Type B pancreatic cell (in vitro differentiated cells): ENCODE data around the gene HS3ST3B1. TPM values are rescaled to one million over a fixed set of nuclear protein-coding genes. Genes with fewer than 3 reads are reported as not detected.

Source experiments
- DNase-seq: peaks from one replicate; pipeline ENCODE4 v3.0.0; 2021; ENCODE audit warnings: mixed read lengths; ENCODE audit not compliant: unreplicated experiment; ENCODE audit errors: extremely low spot score
- H3K27ac Mint-ChIP-seq: 2 replicates; pipeline ENCODE4 v1.8.0; 2021; ENCODE audit warnings: mild to moderate bottlenecking, mixed read lengths
- H3K27me3 Mint-ChIP-seq: 2 replicates; pipeline ENCODE4 v1.8.0; 2021; ENCODE audit warnings: mixed read lengths
- H3K36me3 Mint-ChIP-seq: 2 replicates; pipeline ENCODE4 v1.8.0; 2021; ENCODE audit warnings: mixed read lengths
- H3K4me1 Mint-ChIP-seq: one replicate; pipeline ENCODE4 v1.8.0; 2021; ENCODE audit warnings: mixed read lengths; ENCODE audit not compliant: unreplicated experiment
- H3K4me3 Mint-ChIP-seq: 2 replicates; pipeline ENCODE4 v1.8.0; 2021; ENCODE audit warnings: mild to moderate bottlenecking, mixed read lengths
- H3K9me3 Mint-ChIP-seq: 2 replicates; pipeline ENCODE4 v1.8.0; 2021; ENCODE audit warnings: mixed read lengths
- total RNA-seq: library from RNA; stranded (reverse); gene quantifications from 2 replicates; pipeline ENCODE4 v1.2.1, GENCODE V29; 2021; ENCODE audit warnings: low replicate concordance
- TF ChIP-seq, protein P1 (sequence below): fragments of 200-600 bp; sonication (generic); conservative IDR thresholded peaks from 2 replicates; pipeline ENCODE4 v1.5.0; 2021; ENCODE audit warnings: antibody characterized with exemption, mild to moderate bottlenecking

HS3ST3B1 gene
- total RNA-seq, 1 donor from 2014 or later: 12.9 TPM

DNA sequence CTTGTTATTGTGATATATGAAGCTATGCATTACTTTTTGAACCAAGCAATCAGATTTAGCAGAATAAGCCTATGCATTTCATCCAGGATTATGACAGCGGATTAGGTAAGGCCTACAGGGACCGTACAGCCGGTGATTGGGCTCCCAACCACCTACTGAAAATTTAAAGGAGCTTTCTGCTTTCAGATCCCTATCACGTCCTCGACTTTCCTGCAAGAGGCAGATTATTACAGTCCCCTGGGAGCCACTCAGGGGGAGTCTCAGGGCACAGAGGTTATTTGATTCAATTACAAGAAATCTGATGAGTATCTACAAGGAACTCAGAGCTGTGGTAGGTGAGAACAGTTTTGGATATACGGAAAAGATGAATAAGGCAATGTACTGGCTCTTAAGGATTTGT, 80.7 kb downstream of the HS3ST3B1 start:
- H3K27me3 Mint-ChIP-seq: peaks cover 21% of the 10 kb centered on the region
- no peaks in the 10 kb centered on the region for H3K4me1 Mint-ChIP-seq
- no peaks in the 10 kb centered on the region for H3K9me3 Mint-ChIP-seq
- no peaks in the 10 kb centered on the region for H3K36me3 Mint-ChIP-seq
- no peak for DNase-seq
- no peak overlapping the region for H3K4me3 Mint-ChIP-seq
- H3K27ac Mint-ChIP-seq: no peak overlapping the region
- TF ChIP-seq, protein P1, sequence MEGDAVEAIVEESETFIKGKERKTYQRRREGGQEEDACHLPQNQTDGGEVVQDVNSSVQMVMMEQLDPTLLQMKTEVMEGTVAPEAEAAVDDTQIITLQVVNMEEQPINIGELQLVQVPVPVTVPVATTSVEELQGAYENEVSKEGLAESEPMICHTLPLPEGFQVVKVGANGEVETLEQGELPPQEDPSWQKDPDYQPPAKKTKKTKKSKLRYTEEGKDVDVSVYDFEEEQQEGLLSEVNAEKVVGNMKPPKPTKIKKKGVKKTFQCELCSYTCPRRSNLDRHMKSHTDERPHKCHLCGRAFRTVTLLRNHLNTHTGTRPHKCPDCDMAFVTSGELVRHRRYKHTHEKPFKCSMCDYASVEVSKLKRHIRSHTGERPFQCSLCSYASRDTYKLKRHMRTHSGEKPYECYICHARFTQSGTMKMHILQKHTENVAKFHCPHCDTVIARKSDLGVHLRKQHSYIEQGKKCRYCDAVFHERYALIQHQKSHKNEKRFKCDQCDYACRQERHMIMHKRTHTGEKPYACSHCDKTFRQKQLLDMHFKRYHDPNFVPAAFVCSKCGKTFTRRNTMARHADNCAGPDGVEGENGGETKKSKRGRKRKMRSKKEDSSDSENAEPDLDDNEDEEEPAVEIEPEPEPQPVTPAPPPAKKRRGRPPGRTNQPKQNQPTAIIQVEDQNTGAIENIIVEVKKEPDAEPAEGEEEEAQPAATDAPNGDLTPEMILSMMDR: no peak

DNA sequence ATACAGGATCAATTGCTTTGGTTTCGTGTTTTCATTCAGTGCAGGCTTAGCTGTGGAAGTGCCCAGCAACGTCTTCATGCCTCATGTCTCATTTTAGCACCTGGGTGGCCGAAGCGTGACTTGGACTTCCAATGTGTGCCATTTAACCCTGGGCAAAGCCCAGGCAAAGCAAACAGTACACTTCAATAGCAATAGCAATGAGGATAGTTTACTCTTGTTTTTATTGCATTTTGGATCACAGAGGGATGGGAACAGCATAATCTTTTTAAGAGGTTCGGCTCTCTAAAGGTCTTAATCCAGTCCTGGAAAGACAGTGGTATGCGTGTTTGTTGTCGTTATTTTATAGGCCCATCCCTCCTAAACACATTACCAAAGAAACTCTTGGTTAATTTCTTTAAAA, 86.2 kb downstream of the HS3ST3B1 start:
- TF ChIP-seq, protein P1: no peak
- Mint-ChIP-seq H3K9me3 (peaks cover 8% of the 10 kb centered on the region), H3K27me3 (peaks cover 5% of the 10 kb centered on the region), H3K27ac (no peak overlapping the region), H3K4me3 (no peak overlapping the region), H3K4me1 (no peaks in the 10 kb centered on the region), H3K36me3 (no peaks in the 10 kb centered on the region)
- DNase-seq: no peak

DNA sequence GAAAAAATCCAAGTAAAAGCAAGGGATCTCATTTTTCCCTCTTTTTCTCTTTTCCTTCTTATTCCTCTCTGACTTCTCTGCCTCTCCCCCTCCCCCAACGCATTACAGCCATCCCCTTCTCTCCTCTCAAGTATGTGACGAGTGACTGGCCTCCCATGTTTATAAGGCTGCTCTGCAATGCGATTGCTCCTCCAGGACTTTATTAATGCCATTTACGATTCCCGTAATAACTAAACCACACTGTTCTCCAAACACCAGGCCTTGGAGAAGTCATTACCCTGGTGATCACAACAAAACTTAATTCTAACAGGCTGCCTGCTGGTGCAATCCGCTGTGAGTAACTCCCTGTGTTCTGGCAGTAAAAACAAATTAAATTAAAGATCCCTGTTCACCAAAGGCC, 88.8 kb downstream of the HS3ST3B1 start:
- TF ChIP-seq, protein P1: no peak
- no peak overlapping the region for H3K4me3 Mint-ChIP-seq
- no peak for DNase-seq
- H3K4me1 Mint-ChIP-seq: no peaks in the 10 kb centered on the region
- peaks cover 8% of the 10 kb centered on the region for H3K9me3 Mint-ChIP-seq
- peaks cover 5% of the 10 kb centered on the region for H3K27me3 Mint-ChIP-seq
- no peaks in the 10 kb centered on the region for H3K36me3 Mint-ChIP-seq
- no peak overlapping the region for H3K27ac Mint-ChIP-seq

DNA sequence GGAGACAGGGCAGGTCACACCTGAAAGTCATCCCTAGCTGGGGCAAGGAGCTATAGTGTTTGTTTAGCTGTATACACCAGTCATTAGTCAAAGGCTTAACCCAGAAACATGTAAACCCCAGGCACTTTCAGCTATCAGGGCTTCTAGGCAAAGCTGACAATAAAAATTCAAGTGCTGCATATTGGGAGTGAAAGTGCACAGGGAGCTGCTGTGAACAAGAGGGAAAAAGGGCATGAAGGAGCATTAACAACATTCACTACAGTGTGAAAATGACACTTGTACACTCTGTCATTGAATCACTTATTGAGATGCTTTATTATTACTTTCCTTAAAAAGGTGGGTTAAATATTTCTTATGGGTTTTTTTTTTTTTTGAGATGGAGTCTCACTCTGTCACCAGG, 92.8 kb downstream of the HS3ST3B1 start:
- Mint-ChIP-seq H3K27ac (no peak overlapping the region), H3K27me3 (peaks cover 12% of the 10 kb centered on the region), H3K4me3 (no peak overlapping the region), H3K4me1 (no peaks in the 10 kb centered on the region), H3K9me3 (peaks cover 8% of the 10 kb centered on the region), H3K36me3 (no peaks in the 10 kb centered on the region)
- DNase-seq: no peak
- TF ChIP-seq, protein P1: no peak

DNA sequence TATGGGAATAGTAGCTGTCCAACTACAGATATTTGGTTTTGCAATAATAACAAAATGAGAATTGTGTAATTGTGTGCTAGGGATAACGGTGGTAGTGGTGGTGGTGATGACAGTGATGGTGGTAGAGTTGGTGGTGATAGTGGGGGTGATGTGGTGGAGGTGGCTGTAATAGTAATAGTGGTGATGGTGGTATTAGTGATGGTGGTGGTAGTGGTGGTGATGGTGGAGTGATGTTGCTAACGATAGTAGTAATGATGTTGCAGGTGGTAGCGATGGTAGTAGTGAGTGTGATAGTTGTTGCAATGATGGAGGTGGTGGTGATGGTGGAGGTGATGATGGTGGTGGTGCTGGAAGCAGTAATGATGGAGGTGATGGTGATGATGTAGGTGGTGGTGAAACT, 94.4 kb downstream of the HS3ST3B1 start:
- H3K9me3 Mint-ChIP-seq: peaks cover 12% of the 10 kb centered on the region
- TF ChIP-seq, protein P1: no peak
- DNase-seq: no peak
- no peak overlapping the region for H3K27ac Mint-ChIP-seq
- H3K4me3 Mint-ChIP-seq: no peak overlapping the region
- peaks cover 12% of the 10 kb centered on the region for H3K27me3 Mint-ChIP-seq
- H3K36me3 Mint-ChIP-seq: no peaks in the 10 kb centered on the region
- H3K4me1 Mint-ChIP-seq: no peaks in the 10 kb centered on the region

DNA sequence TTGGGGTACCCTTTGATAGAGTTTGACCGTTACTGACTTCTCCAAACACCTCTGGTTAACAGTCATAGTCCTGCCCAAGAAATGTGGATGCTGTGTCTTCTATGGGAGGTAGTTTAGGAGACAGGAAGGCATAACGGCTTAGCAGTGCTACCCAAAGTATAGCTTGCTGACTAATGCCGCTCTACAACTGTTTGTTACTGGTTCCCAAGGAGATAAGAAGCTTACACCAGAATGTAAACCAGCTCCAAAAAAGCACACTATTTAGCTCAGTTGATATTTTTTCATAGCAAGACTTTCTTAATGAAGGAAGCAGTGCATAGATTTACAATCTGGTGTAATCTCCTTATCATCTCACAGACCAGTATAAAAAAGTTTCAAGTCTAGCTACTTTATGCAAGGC, 95.7 kb downstream of the HS3ST3B1 start:
- H3K36me3 Mint-ChIP-seq: no peaks in the 10 kb centered on the region
- peaks cover 7% of the 10 kb centered on the region for H3K9me3 Mint-ChIP-seq
- no peak overlapping the region for H3K4me3 Mint-ChIP-seq

More for the DNA sequence above, 95.7 kb downstream of the HS3ST3B1 start:
- Mint-ChIP-seq H3K27ac (no peak overlapping the region), H3K27me3 (peaks cover 8% of the 10 kb centered on the region), H3K4me1 (no peaks in the 10 kb centered on the region)
- DNase-seq: no peak
- TF ChIP-seq, protein P1: no peak
